ENCODE measurements around the gene CUX1. TPM values are rescaled to one million over a fixed set of nuclear protein-coding genes. Genes with fewer than 3 reads are reported as not detected.

CUX1 gene
- total RNA-seq, 1 experiment from 2014 or later = 53.5 TPM

- Mint-ChIP-seq H3K4me1 (peaks cover 10 to 11% of the 10 kb centered on the region in 2 experiments; a peak in 3 of 4 replicates), H3K27me3 (ENCODE audit: low read depth) (no peaks in the 10 kb centered on the region; the same call in 1 of the 2 replicates), H3K4me3 (no peak overlapping the region), H3K36me3 (ENCODE audit: insufficient read depth in 1 of 3, low read depth in 3 of 3) (peaks cover 17 to 49% (median 21%) of the 10 kb centered on the region in 3 experiments; a peak in 6 of 7 replicates), H3K9me3 (no peaks in the 10 kb centered on the region), H3K27ac (peak overlapping the region in 1 of 3 experiments; percentile 55; a peak in 2 of 7 replicates)
- Histone ChIP-seq H2BK20ac (ENCODE audit: low read depth, low read length, poor library complexity, severe bottlenecking) (no peak overlapping the region), H3K9ac (ENCODE audit: extremely low read depth, insufficient read length, low read length) (no peak overlapping the region), H2AFZ (ENCODE audit: low read length) (no peak overlapping the region), H3K27me3 (ENCODE audit: insufficient read depth, low read length) (no peaks in the 10 kb centered on the region), H3K4me2 (ENCODE audit: insufficient read depth, insufficient read length, low read length) (no peak overlapping the region), H3K4ac (ENCODE audit: low read depth, low read length) (no peak overlapping the region), H2AK5ac (ENCODE audit: insufficient read length, low read length) (no peak overlapping the region), H2BK5ac (ENCODE audit: insufficient read length, low read length) (no peak overlapping the region), H3K9me3 (ENCODE audit: control insufficient read depth, low read depth, low read length) (no peaks in the 10 kb centered on the region), H4K91ac (ENCODE audit: insufficient read length, low read depth, low read length) (no peak overlapping the region), H3K4me1 (ENCODE audit: insufficient read depth, low read length) (no peaks in the 10 kb centered on the region), H3K79me1 (ENCODE audit: insufficient read depth, low read depth, low read length, poor library complexity, severe bottlenecking) (no peaks in the 10 kb centered on the region), H4K20me1 (ENCODE audit: control insufficient read depth, insufficient read depth, insufficient read length) (no peaks in the 10 kb centered on the region), H4K5ac (ENCODE audit: insufficient read length, low read depth, low read length) (no peak overlapping the region), H3K18ac (ENCODE audit: insufficient read length, low read depth, low read length) (no peak overlapping the region), H2BK12ac (ENCODE audit: insufficient read length, low read depth, low read length) (no peak overlapping the region), H3K23ac (ENCODE audit: insufficient read length, low read depth, low read length) (no peak overlapping the region), H3K14ac (ENCODE audit: insufficient read depth, low read length) (no peak overlapping the region), H4K8ac (replicated peaks; ENCODE audit: insufficient read length, low read depth, low read length) (no peak overlapping the region), H2BK120ac (ENCODE audit: low read depth, low read length, poor library complexity, severe bottlenecking) (no peak overlapping the region), H3K27ac (ENCODE audit: insufficient read length, low read depth, low read length) (no peak overlapping the region), H3K79me2 (ENCODE audit: insufficient read depth, low read length) (no peaks in the 10 kb centered on the region), H3K56ac (ENCODE audit: insufficient read length, low read depth, low read length) (no peak overlapping the region), H3K23me2 (ENCODE audit: insufficient read length, low read depth, low read length, poor library complexity, severe bottlenecking) (no peaks in the 10 kb centered on the region), H3T11ph (ENCODE audit: low read length) (no peak overlapping the region), H2BK15ac (ENCODE audit: low read depth, low read length) (no peak overlapping the region)
- no peak for TF ChIP-seq CTCF (conservative IDR thresholded peaks at IDR 0.05)
- no CpG with 5 or more reads among the region's 5 CpGs for WGBS (ENCODE audit: extremely low coverage, insufficient read length, low lambda C conversion rate)
- DNase-seq = no peak
Observed at GRCh38 chr7:102106625-102107024, 289.2 kb downstream of the CUX1 start.

Data from H9 (cell line).